ENCODE results near the gene TRIM6. TPM values are rescaled to one million over a fixed set of nuclear protein-coding genes. Genes with fewer than 3 reads are reported as not detected.
"Not testable (repeated sequence)": the region's sequence is repeated elsewhere in the genome, so short reads cannot be mapped to it uniquely, and the experiment has no call there.

Gene TRIM6
- total RNA-seq, 2 donors from 2014 or later, result 4.8 to 6.3 TPM

GRCh38 chr11:5639953-5640352, 43.5 kb downstream of the TRIM6 start:
- Histone ChIP-seq H3K36me3 (no peaks in the 10 kb centered on the region), H3K9me3 (no peaks in the 10 kb centered on the region), H3K27me3 (replicated peaks; ENCODE audit: insufficient read depth) (no peaks in the 10 kb centered on the region), H3K4me3 (no peak overlapping the region), H3K4me1 (replicated peaks) (no peaks in the 10 kb centered on the region), H3K27ac (no peak overlapping the region)
- no peak for TF ChIP-seq POLR2AphosphoS5 (IDR thresholded peaks at IDR 0.05)
- no peak for TF ChIP-seq CTCF (IDR thresholded peaks at IDR 0.05)
- no peak for TF ChIP-seq POLR2A (IDR thresholded peaks at IDR 0.05)
- no peak for DNase-seq (ENCODE audit: low spot score)
- WGBS, result 46% methylated on average over 1 of the region's 1 CpG
- intact Hi-C loops (cut with DNase I), result no loop called here

- TF ChIP-seq POLR2A (IDR thresholded peaks at IDR 0.05) (no peak), CTCF (IDR thresholded peaks at IDR 0.05) (no peak), POLR2AphosphoS5 (IDR thresholded peaks at IDR 0.05) (no peak)
- no peak overlapping the region for H3K27ac ChIP-seq
- no peaks in the 10 kb centered on the region for H3K4me1 ChIP-seq (replicated peaks)
- no peaks in the 10 kb centered on the region for H3K9me3 ChIP-seq
- H3K36me3 ChIP-seq, result no peaks in the 10 kb centered on the region
- H3K4me3 ChIP-seq, result no peak overlapping the region
- no peak for DNase-seq (ENCODE audit: low spot score)
- intact Hi-C loops (cut with DNase I), result no loop called here
- H3K27me3 ChIP-seq (replicated peaks; ENCODE audit: insufficient read depth), result no peaks in the 10 kb centered on the region
Measured at GRCh38 chr11:5643585-5643984, 47.1 kb downstream of the TRIM6 start.

- TF ChIP-seq CTCF (IDR thresholded peaks at IDR 0.05) (no peak), POLR2AphosphoS5 (IDR thresholded peaks at IDR 0.05) (no peak), POLR2A (IDR thresholded peaks at IDR 0.05) (no peak)
- Histone ChIP-seq H3K4me3 (no peak overlapping the region), H3K4me1 (replicated peaks) (no peaks in the 10 kb centered on the region), H3K36me3 (no peaks in the 10 kb centered on the region), H3K27ac (no peak overlapping the region), H3K27me3 (replicated peaks; ENCODE audit: insufficient read depth) (no peaks in the 10 kb centered on the region), H3K9me3 (no peaks in the 10 kb centered on the region)
- 84% methylated on average over 3 of the region's 3 CpGs for WGBS
- DNase-seq (ENCODE audit: low spot score), result no peak
- intact Hi-C loops (cut with DNase I), result no loop called here
Measured at GRCh38 chr11:5646139-5646538, 49.7 kb downstream of the TRIM6 start.

GRCh38 chr11:5655474-5655873, 59.0 kb downstream of the TRIM6 start:
- Histone ChIP-seq H3K27me3 (replicated peaks; ENCODE audit: insufficient read depth) (no peaks in the 10 kb centered on the region), H3K4me3 (no peak overlapping the region), H3K4me1 (replicated peaks) (no peaks in the 10 kb centered on the region), H3K9me3 (no peaks in the 10 kb centered on the region), H3K36me3 (no peaks in the 10 kb centered on the region), H3K27ac (no peak overlapping the region)
- intact Hi-C loops (cut with DNase I), result no loop called here
- DNase-seq (ENCODE audit: low spot score), result no peak
- 98% methylated on average over 4 of the region's 4 CpGs for WGBS
- TF ChIP-seq POLR2AphosphoS5 (IDR thresholded peaks at IDR 0.05) (no peak), CTCF (IDR thresholded peaks at IDR 0.05) (no peak), POLR2A (IDR thresholded peaks at IDR 0.05) (no peak)

GRCh38 chr11:5656956-5657355, 60.5 kb downstream of the TRIM6 start:
- intact Hi-C loops (cut with DNase I); H3K4me3 ChIP-seq; H3K27me3 ChIP-seq (replicated peaks; ENCODE audit: insufficient read depth); DNase-seq (ENCODE audit: low spot score); H3K27ac ChIP-seq; H3K36me3 ChIP-seq; H3K9me3 ChIP-seq; H3K4me1 ChIP-seq (replicated peaks): not testable (repeated sequence)
- WGBS, result 98% methylated on average over 2 of the region's 2 CpGs

Measured in prostate gland (tissue), 2 donors.